GM21423 (cell line): ENCODE data around the gene IFRD1.

Experiments
- ATAC-seq: cut with Tn5 transposase; IDR thresholded peaks from one replicate; pipeline ENCODE4 v1.9.1; 2021; ENCODE audit warnings: mild to moderate bottlenecking, moderate library complexity; ENCODE audit not compliant: unreplicated experiment

Gene IFRD1

GRCh38 chr7:112487457-112488263 lies 37.4 kb downstream of the IFRD1 start:
- ATAC-seq = no peak

GRCh38 chr7:112488264-112488552 lies 37.9 kb downstream of the IFRD1 start:
- ATAC-seq = no peak

- no peak for ATAC-seq
Observed at GRCh38 chr7:112492186-112492585, 41.9 kb downstream of the IFRD1 start.

- ATAC-seq = no peak
Observed at GRCh38 chr7:112494656-112495055, 44.4 kb downstream of the IFRD1 start.

- no peak for ATAC-seq
Observed at GRCh38 chr7:112495156-112495788, 45.0 kb downstream of the IFRD1 start.

GRCh38 chr7:112495810-112496462 lies 45.7 kb downstream of the IFRD1 start:
- peak; percentile 48 for ATAC-seq

- peak; percentile 80 for ATAC-seq
Observed at GRCh38 chr7:112497481-112497880, 47.2 kb downstream of the IFRD1 start.

- ATAC-seq = no peak
Observed at GRCh38 chr7:112500619-112501018, 50.4 kb downstream of the IFRD1 start.

- ATAC-seq = no peak
Observed at GRCh38 chr7:112501801-112502503, 51.7 kb downstream of the IFRD1 start.

GRCh38 chr7:112502700-112503099 lies 52.4 kb downstream of the IFRD1 start:
- no peak for ATAC-seq

- no peak for ATAC-seq
Observed at GRCh38 chr7:112503361-112503972, 53.2 kb downstream of the IFRD1 start.

GRCh38 chr7:112504093-112504695 lies 53.9 kb downstream of the IFRD1 start:
- ATAC-seq = no peak

- ATAC-seq = no peak
Observed at GRCh38 chr7:112505495-112505894, 55.2 kb downstream of the IFRD1 start.

- ATAC-seq = no peak
Observed at GRCh38 chr7:112508404-112508803, 58.1 kb downstream of the IFRD1 start.

GRCh38 chr7:112509402-112509801 lies 59.1 kb downstream of the IFRD1 start:
- ATAC-seq = no peak

GRCh38 chr7:112510001-112510742 lies 59.9 kb downstream of the IFRD1 start:
- peak; percentile 61 for ATAC-seq

- ATAC-seq = no peak
Observed at GRCh38 chr7:112510743-112511110, 60.5 kb downstream of the IFRD1 start.

- no peak for ATAC-seq
Observed at GRCh38 chr7:112511451-112512202, 61.4 kb downstream of the IFRD1 start.

GRCh38 chr7:112512451-112513210 lies 62.4 kb downstream of the IFRD1 start:
- no peak for ATAC-seq
